KBM-7 (cell line): ENCODE measurements around the gene OPRL1.
A peak's percentile ranks its signal among the peaks of the same experiment; 100 is the strongest.
"Not testable (repeated sequence)": the region's sequence is repeated elsewhere in the genome, so short reads cannot be mapped to it uniquely, and the experiment has no call there.

Experiments
- DNase-seq: peaks from one replicate; pipeline ENCODE4 v3.0.0-alpha.2; 2015
- in situ Hi-C: fragments of 300-500 bp; cut with MboI; formaldehyde crosslinking; loops from 2 replicates; pipeline ENCODE4 v1.14.3; 2020; ENCODE audit warnings: low sequenced_read_pairs, low pct_unique_long_range_greater_than_20kb, mixed read lengths

OPRL1 gene

DNA sequence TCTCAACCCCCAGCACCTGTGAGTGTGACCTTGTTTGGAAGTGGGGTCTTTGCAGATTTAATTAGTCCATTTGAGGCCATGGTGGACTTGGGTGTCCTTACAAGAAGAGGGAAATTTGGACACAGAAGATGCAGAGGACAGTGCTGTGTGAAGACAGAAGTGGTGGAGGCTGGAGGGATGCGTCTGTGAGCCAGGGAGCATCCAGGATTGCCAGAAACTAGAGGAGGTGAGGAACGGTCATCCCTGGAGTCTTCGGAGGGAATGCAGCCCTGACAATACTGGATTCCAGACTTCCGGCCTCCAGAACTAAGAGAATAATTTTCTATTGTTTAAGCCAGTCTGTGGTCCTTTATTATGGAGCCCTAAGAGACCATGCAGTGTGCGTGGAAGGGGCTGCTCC lies 50.4 kb downstream of the OPRL1 start:
- DNase-seq, result no peak
- in situ Hi-C loops, result no loop called here

DNA sequence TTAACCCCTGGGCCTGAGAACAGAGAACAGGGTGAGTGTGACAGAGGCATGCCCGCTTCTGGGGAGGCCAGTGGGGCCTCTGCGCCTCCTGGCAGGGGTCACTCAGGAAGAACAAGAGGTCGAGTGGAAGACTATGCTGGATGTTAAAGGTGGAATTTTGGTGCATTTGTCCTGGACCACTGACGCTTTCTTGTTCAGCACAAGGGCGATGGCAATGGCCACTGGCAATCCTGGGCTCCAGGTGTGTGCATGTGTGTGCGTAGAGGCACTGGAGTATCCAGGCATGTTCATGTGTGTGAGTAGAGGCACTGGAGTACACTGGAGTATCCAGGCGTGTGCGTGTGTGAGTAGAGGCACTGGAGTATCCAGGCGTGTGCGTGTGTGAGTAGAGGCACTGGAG lies 51.0 kb downstream of the OPRL1 start:
- in situ Hi-C loops, result no loop called here
- DNase-seq, result no peak

DNA sequence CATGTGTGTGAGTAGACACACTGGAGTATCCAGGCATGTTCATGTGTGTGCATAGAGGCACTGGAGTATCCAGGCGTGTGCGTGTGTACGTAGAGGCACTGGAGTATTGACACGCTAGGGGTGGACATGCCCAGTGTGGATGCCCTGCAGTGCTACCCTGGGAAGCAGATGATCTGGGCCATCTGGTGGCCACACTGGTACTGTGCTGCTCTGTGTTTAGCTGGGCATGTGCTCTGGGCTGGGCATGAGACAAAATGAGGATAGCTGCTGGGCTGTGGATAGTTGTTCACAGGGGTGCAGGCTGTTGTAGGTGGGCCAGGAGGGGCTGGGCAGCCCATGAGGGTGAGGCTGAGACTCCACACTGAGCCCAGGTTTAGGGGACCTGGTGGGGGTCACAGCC lies 51.5 kb downstream of the OPRL1 start:
- in situ Hi-C loops, result no loop called here
- DNase-seq, result no peak

DNA sequence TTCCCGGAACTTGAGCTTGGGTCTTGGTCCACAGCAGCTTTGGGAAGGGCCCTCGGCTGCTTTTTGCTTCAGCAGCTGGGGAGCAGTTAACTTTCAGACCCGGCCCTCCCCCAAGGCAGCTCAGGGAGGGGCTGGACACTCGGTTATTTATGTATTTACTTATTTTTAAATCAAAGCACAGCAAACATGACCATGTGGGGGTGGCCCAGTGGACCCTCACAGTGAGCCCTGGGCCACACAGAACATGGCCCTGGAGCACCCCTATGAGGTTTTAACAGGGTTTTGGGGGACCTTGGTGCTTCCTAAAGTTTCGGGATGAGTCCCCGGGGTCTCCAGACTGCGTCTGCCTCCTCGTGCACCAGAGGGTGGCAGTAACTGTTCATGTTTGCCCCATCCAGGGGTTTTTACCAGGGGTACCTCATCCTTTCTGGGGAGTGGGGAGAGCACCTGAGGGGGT lies 54.1 kb downstream of the OPRL1 start:
- DNase-seq, result no peak
- in situ Hi-C loops, result no loop called here

DNA sequence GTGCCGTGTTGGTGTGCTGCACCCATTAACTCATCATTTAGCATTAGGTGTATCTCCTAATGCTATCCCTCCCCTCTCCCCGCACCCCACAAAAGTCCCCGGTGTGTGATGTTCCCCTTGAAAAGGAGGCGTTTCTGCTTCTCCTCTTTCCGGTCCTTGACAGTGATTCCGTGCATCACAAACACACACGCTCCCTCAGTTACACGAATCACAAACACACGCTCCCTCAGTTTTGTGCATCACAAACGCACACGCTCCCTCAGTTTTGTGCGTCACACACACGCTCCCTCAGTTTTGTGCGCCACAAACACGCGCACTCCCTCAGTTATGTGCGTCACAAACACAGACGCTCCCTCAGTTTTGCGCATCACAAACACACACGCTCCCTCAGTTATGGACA lies 54.9 kb downstream of the OPRL1 start:
- DNase-seq, in situ Hi-C loops: not testable (repeated sequence)

GRCh38 chr20:64136004-64136710 lies 56.3 kb downstream of the OPRL1 start:
- in situ Hi-C loops, result no loop called here
- no peak for DNase-seq

DNA sequence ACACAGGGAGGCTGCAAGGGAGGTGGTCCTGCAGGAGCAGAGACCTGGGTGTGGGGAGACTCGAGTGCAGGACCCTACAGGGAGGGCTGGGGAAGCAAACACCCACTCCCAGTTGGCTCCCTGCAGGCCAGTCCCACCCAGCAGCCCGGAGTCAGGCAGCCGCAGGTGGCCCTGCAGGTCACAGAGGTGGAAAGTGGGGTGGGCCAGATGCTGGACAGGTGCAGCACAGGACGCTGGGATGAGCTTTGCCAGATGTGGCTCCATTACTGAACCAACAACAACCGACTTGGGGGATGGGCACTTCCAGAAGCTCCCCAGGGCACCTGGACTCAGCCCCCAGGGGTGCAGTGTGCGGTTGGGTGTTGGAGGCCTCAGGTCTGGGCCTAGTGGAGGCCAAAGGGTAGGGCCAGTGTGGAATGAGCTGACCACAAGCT lies 57.7 kb downstream of the OPRL1 start:
- in situ Hi-C loops, result no loop called here
- DNase-seq, result no peak

DNA sequence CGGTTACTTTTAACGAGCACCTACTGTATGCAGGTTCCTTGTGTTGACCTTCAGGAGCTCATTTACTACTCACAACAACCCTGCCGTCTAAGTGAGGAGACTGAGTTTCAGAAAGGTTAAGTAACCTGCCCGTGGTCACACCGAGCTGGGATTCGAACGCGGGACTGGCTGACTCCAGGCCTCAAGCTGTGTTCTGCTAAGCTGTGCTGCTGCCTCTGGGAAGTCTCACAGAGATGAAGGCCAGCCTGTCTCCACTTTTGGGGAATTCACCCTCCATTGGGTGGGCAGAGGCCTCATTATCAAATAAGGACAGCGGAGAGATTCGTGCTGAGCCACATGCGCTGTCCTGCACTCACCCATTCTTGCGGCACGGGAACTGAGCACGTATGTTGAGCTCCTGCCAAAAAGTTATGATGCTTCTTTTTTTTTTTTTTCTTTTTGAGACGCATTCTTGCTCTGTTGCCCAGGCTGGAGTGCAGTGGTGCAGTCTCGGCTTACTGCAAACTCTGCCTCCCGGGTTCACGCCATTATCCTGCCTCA lies 58.5 kb downstream of the OPRL1 start:
- in situ Hi-C loops, result no loop called here

GRCh38 chr20:64139199-64140060 lies 59.5 kb downstream of the OPRL1 start:
- no peak for DNase-seq
- in situ Hi-C loops, result no loop called here

More for the DNA sequence above, 58.5 kb downstream of the OPRL1 start:
- no peak for DNase-seq

DNA sequence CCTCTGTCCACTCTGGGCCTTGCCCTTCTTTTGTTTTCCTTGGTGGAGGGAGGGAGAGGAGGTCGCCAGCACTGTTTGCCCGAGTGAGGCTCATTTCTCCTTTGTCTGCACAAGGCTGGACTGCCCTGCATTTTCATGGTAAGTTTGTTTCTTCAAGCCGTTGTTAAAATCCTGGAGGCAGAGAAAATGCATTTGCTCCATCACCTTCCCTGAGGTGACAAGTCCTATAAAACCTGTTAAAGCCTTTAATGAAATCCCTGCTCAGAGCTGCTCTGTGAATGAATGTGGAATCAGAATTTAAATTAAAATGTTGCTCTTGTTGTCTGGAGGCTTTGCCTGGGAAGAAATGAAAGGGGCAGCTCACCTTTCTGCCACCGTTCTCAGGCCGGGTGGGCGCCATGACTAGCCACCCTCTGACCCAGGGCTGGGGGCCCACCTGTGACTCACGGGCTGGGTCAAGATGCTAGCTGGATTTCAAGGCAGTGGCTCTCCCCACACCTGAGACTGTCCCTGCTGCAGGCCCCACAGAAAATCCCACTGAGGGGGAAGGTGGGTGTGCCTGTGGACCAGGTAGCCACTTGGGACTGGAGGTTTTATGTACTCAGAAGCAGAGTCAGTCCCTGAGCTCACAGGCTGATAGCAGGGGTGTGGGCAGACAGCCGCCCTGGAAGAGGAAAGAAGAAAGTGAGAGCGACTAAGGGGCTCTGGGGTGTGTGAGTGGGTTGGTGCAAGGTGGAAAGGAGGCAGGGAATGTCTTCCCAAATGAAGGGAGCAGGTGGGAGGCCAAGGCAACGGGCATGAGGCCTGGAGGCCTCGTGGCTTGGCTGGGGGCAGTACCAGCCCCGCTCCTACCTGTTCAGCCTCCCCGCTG lies 60.4 kb downstream of the OPRL1 start:
- in situ Hi-C loops, result no loop called here
- DNase-seq, result no peak

GRCh38 chr20:64140956-64141355 lies 61.1 kb downstream of the OPRL1 start:
- no peak for DNase-seq
- in situ Hi-C loops, result no loop called here

GRCh38 chr20:64142590-64142989 lies 62.7 kb downstream of the OPRL1 start:
- in situ Hi-C loops, result no loop called here
- DNase-seq, result no peak

DNA sequence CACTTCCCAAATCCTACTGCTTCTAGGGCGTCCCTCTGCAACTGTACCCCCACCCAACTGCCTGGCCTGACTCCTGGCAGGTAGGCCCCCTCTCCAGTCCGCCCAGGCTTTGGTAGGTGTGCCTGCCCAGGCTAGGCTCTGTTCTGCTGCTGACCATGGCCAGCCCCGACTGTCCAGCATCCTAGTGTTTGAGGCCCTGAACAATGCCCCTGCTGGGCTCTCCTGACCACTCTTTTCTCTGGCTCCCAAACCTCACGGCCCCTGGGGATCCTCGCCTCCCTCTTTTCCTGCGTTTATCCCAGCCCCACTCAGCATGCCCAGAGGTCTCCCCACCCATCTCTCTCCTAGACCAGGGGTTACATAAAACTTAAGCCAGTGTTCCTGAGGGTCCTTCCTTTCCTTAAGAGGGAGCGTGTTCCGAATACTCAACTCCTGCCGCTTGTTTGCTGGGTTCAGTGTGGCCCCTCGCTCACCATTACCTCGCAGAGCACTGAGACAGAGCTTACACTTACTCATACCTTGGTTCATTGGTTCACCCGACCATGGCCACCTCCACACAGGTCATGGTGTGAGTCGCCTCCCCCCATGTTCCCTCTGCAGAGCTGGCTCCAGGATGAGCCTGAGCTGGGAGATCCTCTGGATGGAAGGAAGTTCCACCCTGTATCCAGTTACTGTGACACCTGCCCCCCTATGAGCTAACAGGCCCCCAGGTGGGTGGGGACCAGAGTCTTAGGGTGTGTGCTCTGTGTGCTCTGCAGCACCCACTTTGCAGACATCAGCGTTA lies 63.3 kb downstream of the OPRL1 start:
- DNase-seq, result no peak
- in situ Hi-C loops, result no loop called here

- DNase-seq, result no peak
- in situ Hi-C loops, result no loop called here
Measured at GRCh38 chr20:64144144-64144912, 64.4 kb downstream of the OPRL1 start.

DNA sequence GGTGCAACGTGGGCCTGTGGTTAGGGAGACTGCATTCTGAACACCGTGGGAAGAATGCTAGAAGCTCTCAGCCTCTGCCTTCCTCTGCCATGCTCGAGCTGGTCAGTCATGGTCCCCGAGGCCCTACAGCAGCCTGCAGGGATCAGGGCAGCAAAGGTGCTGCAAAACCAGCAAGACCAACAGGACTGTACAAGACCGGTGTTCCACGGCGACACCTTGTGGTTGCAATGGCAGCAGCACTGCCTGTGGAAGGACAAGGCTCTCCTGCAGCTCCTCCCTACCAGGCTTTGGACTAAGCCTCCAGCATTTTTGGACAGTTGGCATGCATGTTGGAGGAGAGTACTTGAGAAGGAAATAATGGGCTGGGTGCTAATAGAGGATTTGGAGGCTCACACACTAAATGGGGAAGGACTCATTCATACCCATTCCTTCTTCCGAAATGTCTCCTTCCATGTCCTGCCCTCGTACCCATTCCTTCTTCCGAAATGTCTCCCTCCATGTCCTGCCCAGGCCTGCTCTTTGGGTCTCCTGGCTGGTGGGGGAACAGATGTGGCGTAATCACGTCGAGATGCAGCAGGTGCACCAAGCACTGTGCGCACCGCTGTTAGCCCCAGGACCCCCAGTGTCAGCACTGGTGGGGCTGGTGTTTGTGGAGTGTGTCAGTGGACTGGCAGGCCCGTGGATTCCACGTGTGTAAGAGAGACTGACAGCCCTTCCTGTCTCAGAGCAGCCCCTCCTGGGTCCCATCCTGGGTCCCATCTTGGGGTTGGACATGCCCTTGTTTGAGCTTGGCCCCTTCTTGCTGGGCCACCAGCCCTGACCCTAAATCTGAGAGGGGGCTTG lies 65.8 kb downstream of the OPRL1 start:
- in situ Hi-C loops, result no loop called here
- peak; percentile 15 for DNase-seq

- no peak for DNase-seq
- in situ Hi-C loops, result no loop called here
Measured at GRCh38 chr20:64146301-64146935, 66.5 kb downstream of the OPRL1 start.
